OCI-LY1 (cell line): Measurements from ENCODE around the gene AR.

Experiments
- H2AFZ ChIP-seq: fragments of 200-600 bp; sonication (generic), shearing (Covaris generic); 2 replicates; pipeline ENCODE4 v1.6.0; 2014; ENCODE audit warnings: antibody characterized with exemption, mild to moderate bottlenecking, low read length
- H3F3A ChIP-seq: fragments of 200-600 bp; sonication (generic), shearing (Covaris generic); 2 replicates; pipeline ENCODE4 v1.6.0; 2014; ENCODE audit warnings: mild to moderate bottlenecking, antibody characterized with exemption, low read length, moderate library complexity; ENCODE audit not compliant: insufficient read depth
- H3K27ac ChIP-seq: fragments of 200-600 bp; sonication (generic); 2 replicates; pipeline ENCODE4 v1.5.1; 2014; ENCODE audit warnings: low read length, mixed run types, mild to moderate bottlenecking, low read depth; ENCODE audit not compliant: poor library complexity, severe bottlenecking
- H3K27me3 ChIP-seq: fragments of 200-600 bp; sonication (generic); 2 replicates; pipeline ENCODE4 v1.6.0; 2014; ENCODE audit warnings: antibody characterized with exemption, mild to moderate bottlenecking, low read length, moderate library complexity; ENCODE audit not compliant: insufficient read depth
- H3K36me3 ChIP-seq: fragments of 200-600 bp; sonication (generic); 2 replicates; pipeline ENCODE4 v1.6.1; 2014; ENCODE audit warnings: mild to moderate bottlenecking, antibody characterized with exemption, low read length, moderate library complexity, mixed read lengths; ENCODE audit not compliant: insufficient read depth
- H3K4me1 ChIP-seq: fragments of 200-600 bp; sonication (generic); 2 replicates; pipeline ENCODE4 v1.5.1; 2014; ENCODE audit warnings: mild to moderate bottlenecking, low read length, moderate library complexity; ENCODE audit not compliant: insufficient read depth, severe bottlenecking
- H3K4me2 ChIP-seq: fragments of 200-600 bp; sonication (generic), shearing (Covaris generic); 2 replicates; pipeline ENCODE4 v1.6.1; 2014; ENCODE audit warnings: low read length
- H3K4me3 ChIP-seq: fragments of 200-600 bp; sonication (generic); 2 replicates; pipeline ENCODE4 v1.5.1; 2014; ENCODE audit warnings: low read length, low read depth, mild to moderate bottlenecking, mixed read lengths; ENCODE audit not compliant: poor library complexity, severe bottlenecking
- H3K79me2 ChIP-seq: fragments of 200-600 bp; shearing (Covaris generic); 2 replicates; pipeline ENCODE4 v1.6.1; 2016; ENCODE audit warnings: mixed run types, low read length, mixed read lengths; ENCODE audit not compliant: insufficient read depth
- H3K9ac ChIP-seq: fragments of 200-600 bp; sonication (generic), shearing (Covaris generic); 2 replicates; pipeline ENCODE4 v1.6.1; 2014; ENCODE audit warnings: mild to moderate bottlenecking, low read length, mixed read lengths
- H3K9me2 ChIP-seq: fragments of 200-600 bp; sonication (generic), shearing (Covaris generic); 2 replicates; pipeline ENCODE4 v1.6.1; 2014; ENCODE audit warnings: low read depth, mild to moderate bottlenecking, low read length, mixed read lengths
- H3K9me3 ChIP-seq: fragments of 200-600 bp; shearing (Covaris generic); 2 replicates; pipeline ENCODE4 v1.6.1; 2014; ENCODE audit warnings: low read length, mixed read lengths
- H4K20me1 ChIP-seq: fragments of 200-600 bp; sonication (generic), shearing (Covaris generic); 2 replicates; pipeline ENCODE4 v1.6.0; 2016; ENCODE audit warnings: mild to moderate bottlenecking, low read length; ENCODE audit not compliant: insufficient read depth
- EZH2 ChIP-seq: fragments of 200-600 bp; sonication (generic), shearing (Covaris generic); IDR thresholded peaks from 2 replicates; pipeline ENCODE4 v1.8.0; 2017; ENCODE audit warnings: borderline replicate concordance, mixed run types, mild to moderate bottlenecking, antibody characterized with exemption, low read length, moderate library complexity, mixed read lengths
- TF ChIP-seq, protein P1 (sequence below): fragments of 200-600 bp; sonication (generic), shearing (Covaris generic); IDR thresholded peaks from 2 replicates; pipeline ENCODE4 v1.5.1; 2017; ENCODE audit warnings: mild to moderate bottlenecking, antibody characterized with exemption, low read length, moderate library complexity, mixed read lengths

Gene AR

GRCh38 chrX:67555578-67556203 lies 11.9 kb downstream of the AR start:
- Histone ChIP-seq H3K9me2 (no peaks in the 10 kb centered on the region), H3K9me3 (no peaks in the 10 kb centered on the region), H3K79me2 (no peaks in the 10 kb centered on the region), H3K27me3 (no peaks in the 10 kb centered on the region), H3F3A (no peaks in the 10 kb centered on the region), H3K4me3 (no peak overlapping the region), H3K27ac (no peak overlapping the region), H3K4me1 (no peaks in the 10 kb centered on the region), H2AFZ (no peak overlapping the region), H3K36me3 (no peaks in the 10 kb centered on the region), H3K4me2 (no peak overlapping the region), H4K20me1 (no peaks in the 10 kb centered on the region), H3K9ac (no peak overlapping the region)
- no peak for TF ChIP-seq EZH2
- TF ChIP-seq, protein P1, sequence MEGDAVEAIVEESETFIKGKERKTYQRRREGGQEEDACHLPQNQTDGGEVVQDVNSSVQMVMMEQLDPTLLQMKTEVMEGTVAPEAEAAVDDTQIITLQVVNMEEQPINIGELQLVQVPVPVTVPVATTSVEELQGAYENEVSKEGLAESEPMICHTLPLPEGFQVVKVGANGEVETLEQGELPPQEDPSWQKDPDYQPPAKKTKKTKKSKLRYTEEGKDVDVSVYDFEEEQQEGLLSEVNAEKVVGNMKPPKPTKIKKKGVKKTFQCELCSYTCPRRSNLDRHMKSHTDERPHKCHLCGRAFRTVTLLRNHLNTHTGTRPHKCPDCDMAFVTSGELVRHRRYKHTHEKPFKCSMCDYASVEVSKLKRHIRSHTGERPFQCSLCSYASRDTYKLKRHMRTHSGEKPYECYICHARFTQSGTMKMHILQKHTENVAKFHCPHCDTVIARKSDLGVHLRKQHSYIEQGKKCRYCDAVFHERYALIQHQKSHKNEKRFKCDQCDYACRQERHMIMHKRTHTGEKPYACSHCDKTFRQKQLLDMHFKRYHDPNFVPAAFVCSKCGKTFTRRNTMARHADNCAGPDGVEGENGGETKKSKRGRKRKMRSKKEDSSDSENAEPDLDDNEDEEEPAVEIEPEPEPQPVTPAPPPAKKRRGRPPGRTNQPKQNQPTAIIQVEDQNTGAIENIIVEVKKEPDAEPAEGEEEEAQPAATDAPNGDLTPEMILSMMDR: peak; percentile 57

DNA sequence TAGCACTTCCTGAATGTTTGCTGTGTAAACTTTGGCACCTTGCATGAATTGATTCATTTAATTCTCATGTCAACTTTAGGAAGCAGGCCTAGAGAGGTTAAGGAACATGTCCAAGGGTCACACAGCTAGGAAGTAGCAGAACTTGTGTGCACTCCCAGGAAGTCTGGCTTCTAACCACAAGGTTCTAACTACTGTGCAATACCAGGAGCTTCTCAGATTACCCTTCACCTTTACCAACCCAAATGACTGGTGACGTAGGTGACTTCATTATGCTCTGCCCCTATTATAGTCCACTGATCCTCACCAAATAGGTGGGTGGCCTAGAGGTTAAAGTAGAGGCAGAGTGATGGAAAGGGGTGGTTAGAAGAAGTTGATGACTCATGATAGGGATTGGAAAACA lies 14.4 kb downstream of the AR start:
- H3K4me2 ChIP-seq: no peak overlapping the region
- no peaks in the 10 kb centered on the region for H3K27me3 ChIP-seq
- no peaks in the 10 kb centered on the region for H3K79me2 ChIP-seq

DNA sequence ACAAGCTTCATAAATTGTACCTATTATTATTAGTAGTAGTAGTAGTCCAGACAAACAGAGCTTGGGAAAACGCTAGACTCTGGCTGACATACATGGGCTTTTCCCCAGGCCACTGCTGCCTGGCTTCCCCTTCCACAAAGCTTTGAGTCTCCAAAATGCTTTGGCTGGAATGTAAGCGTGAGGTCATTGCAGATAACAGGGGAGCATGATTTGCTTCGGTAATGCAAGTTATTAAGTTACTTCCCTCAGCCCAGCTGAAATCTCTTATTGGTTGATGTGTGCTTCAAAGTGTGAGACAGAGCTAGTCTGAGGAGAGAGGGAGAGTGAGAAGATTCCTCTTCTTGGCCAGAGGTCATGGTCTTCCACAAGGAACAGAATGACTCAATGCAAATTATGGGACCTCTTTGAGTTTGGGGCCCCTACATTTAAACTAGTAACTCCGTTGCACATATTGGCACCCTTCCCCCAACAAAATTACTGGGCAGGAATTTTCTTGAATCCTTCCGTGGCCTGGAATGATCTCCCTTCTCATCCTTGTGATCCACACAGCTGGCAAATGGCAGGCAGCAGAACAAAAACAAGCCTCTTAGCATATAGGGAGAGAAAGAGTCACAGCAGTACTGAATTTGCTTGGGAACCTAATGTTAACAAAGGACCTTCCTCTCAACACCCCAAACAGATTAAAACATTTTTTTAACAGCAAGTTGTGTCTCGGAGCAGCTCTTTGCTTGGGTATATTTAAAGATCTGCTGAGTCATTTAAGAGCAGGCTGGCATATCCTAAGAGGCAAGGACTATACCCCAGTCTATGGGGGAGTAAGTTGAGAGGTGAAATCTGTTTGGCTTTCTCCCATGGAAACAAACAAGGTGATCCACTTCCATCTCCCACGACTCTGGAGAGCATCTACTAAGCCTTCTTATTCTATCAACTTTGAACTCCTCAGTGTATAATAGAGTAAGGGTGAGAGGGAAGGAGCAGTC lies 19.9 kb downstream of the AR start:
- no peak overlapping the region for H3K4me2 ChIP-seq
- H2AFZ ChIP-seq: no peak overlapping the region
- no peaks in the 10 kb centered on the region for H3K27me3 ChIP-seq
- H3K9me2 ChIP-seq: no peaks in the 10 kb centered on the region
- H3K9me3 ChIP-seq: no peaks in the 10 kb centered on the region
- H3F3A ChIP-seq: no peaks in the 10 kb centered on the region
- H3K4me3 ChIP-seq: no peak overlapping the region
- no peaks in the 10 kb centered on the region for H3K36me3 ChIP-seq
- H4K20me1 ChIP-seq: no peaks in the 10 kb centered on the region
- H3K4me1 ChIP-seq: no peaks in the 10 kb centered on the region
- H3K27ac ChIP-seq: no peak overlapping the region
- TF ChIP-seq EZH2: no peak
- TF ChIP-seq, protein P1: no peak
- H3K79me2 ChIP-seq: no peaks in the 10 kb centered on the region
- no peak overlapping the region for H3K9ac ChIP-seq

More for the DNA sequence above, 14.4 kb downstream of the AR start:
- H3K4me1 ChIP-seq: no peaks in the 10 kb centered on the region
- no peak overlapping the region for H3K27ac ChIP-seq
- H4K20me1 ChIP-seq: no peaks in the 10 kb centered on the region
- TF ChIP-seq, protein P1: no peak
- no peak for TF ChIP-seq EZH2
- no peaks in the 10 kb centered on the region for H3F3A ChIP-seq
- H3K9me2 ChIP-seq: no peaks in the 10 kb centered on the region
- no peaks in the 10 kb centered on the region for H3K36me3 ChIP-seq
- no peak overlapping the region for H3K9ac ChIP-seq
- no peak overlapping the region for H2AFZ ChIP-seq
- no peaks in the 10 kb centered on the region for H3K9me3 ChIP-seq
- H3K4me3 ChIP-seq: no peak overlapping the region
